ENCODE data around the gene WSB1. TPM values are rescaled to one million over a fixed set of nuclear protein-coding genes. Genes with fewer than 3 reads are reported as not detected.

Gene WSB1
- total and polyA plus RNA-seq, 4 donors = 26.6 to 86.2 (median 45.8) TPM

- 56% methylated on average over 11 of the region's 11 CpGs for WGBS
- peaks cover 0 to 12% (median 7%) of the 10 kb centered on the region in 4 donors for H3K4me1 ChIP-seq (ENCODE audit: control insufficient read depth in 4 of 4, insufficient read depth in 4 of 4, low read length in 3 of 4)
- no peak for DNase-seq (ENCODE audit: low spot score)
- H3K27me3 ChIP-seq (ENCODE audit: control insufficient read depth in 4 of 4, insufficient read depth in 4 of 4, low read length in 3 of 4) = no peaks in the 10 kb centered on the region
- H3K27ac ChIP-seq (ENCODE audit: low read depth in 1 of 2, low read length in 2 of 2) = peak overlapping the region; percentile 86 to 97
- H3K9me3 ChIP-seq (ENCODE audit: control insufficient read depth in 4 of 4, low read length in 3 of 4) = no peaks in the 10 kb centered on the region
- H3K4me3 ChIP-seq (ENCODE audit: low read depth in 1 of 3, low read length in 3 of 3) = peak overlapping the region in 2 of 3 donors; percentile 59 to 75
- no peaks in the 10 kb centered on the region for H3K36me3 ChIP-seq (ENCODE audit: control insufficient read depth in 4 of 4, insufficient read depth in 3 of 4, low read depth in 1 of 4, low read length in 3 of 4)
- peak overlapping the region; percentile 80 to 94 for H3K9ac ChIP-seq (ENCODE audit: low read depth in 1 of 2, low read length in 2 of 2)
- TF ChIP-seq TAF1 (conservative IDR thresholded peaks at IDR 0.05) (no peak), JUND (IDR thresholded peaks at IDR 0.05) (no peak), REST (IDR thresholded peaks at IDR 0.05) (no peak), ATF3 (IDR thresholded peaks at IDR 0.05) (no peak), HNF4G (IDR thresholded peaks at IDR 0.05) (no peak)
Measured at GRCh38 chr17:27333410-27333980, 39.6 kb downstream of the WSB1 start.

DNA sequence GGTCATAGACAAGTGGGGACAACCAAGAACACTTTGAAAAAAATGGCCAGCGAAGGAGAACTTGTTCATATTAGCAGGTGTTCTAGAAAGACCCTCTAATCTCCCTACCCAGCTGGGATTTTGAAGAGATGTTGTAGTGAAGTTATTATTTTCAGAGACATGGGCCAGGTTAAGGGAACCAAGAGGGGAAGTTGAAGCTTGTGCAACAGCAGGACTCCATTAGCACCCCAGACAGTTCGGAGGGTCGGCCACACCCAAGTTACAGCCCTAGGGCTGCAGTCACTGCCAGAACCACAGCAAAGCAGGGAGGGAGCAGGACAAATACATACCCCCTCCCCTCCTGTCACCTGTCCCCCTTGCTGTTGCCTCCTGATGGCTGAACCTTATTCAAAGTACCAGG is 42.3 kb downstream of the WSB1 start:
- H3K9me3 ChIP-seq (ENCODE audit: control insufficient read depth in 4 of 4, low read length in 3 of 4) = no peaks in the 10 kb centered on the region
- WGBS = 90% methylated on average over 3 of the region's 3 CpGs
- no peaks in the 10 kb centered on the region for H3K27me3 ChIP-seq (ENCODE audit: control insufficient read depth in 4 of 4, insufficient read depth in 4 of 4, low read length in 3 of 4)
- peaks cover 0 to 12% (median 7%) of the 10 kb centered on the region in 4 donors for H3K4me1 ChIP-seq (ENCODE audit: control insufficient read depth in 4 of 4, insufficient read depth in 4 of 4, low read length in 3 of 4)
- no peak for DNase-seq (ENCODE audit: low spot score)
- H3K9ac ChIP-seq (ENCODE audit: low read depth in 1 of 2, low read length in 2 of 2) = no peak overlapping the region
- no peak overlapping the region for H3K4me3 ChIP-seq (ENCODE audit: low read depth in 1 of 3, low read length in 3 of 3)
- TF ChIP-seq, protein P1, sequence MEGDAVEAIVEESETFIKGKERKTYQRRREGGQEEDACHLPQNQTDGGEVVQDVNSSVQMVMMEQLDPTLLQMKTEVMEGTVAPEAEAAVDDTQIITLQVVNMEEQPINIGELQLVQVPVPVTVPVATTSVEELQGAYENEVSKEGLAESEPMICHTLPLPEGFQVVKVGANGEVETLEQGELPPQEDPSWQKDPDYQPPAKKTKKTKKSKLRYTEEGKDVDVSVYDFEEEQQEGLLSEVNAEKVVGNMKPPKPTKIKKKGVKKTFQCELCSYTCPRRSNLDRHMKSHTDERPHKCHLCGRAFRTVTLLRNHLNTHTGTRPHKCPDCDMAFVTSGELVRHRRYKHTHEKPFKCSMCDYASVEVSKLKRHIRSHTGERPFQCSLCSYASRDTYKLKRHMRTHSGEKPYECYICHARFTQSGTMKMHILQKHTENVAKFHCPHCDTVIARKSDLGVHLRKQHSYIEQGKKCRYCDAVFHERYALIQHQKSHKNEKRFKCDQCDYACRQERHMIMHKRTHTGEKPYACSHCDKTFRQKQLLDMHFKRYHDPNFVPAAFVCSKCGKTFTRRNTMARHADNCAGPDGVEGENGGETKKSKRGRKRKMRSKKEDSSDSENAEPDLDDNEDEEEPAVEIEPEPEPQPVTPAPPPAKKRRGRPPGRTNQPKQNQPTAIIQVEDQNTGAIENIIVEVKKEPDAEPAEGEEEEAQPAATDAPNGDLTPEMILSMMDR (IDR thresholded peaks at IDR 0.05; ENCODE audit: low read depth, low read length, missing input control) = no peak
- no peak for TF ChIP-seq FOXA1 (IDR thresholded peaks at IDR 0.05)
- TF ChIP-seq JUND (IDR thresholded peaks at IDR 0.05) = no peak
- TF ChIP-seq NR2F2 (IDR thresholded peaks at IDR 0.05) = no peak
- no peak for TF ChIP-seq EGR1 (IDR thresholded peaks at IDR 0.05; ENCODE audit: low read depth in 2 of 2)
- TF ChIP-seq HNF4G (IDR thresholded peaks at IDR 0.05) = no peak
- TF ChIP-seq TAF1 (conservative IDR thresholded peaks at IDR 0.05) = no peak
- no peak for TF ChIP-seq REST (IDR thresholded peaks at IDR 0.05)
- no peak for TF ChIP-seq YY1 (IDR thresholded peaks at IDR 0.05)
- no peak for TF ChIP-seq FOXA2 (IDR thresholded peaks at IDR 0.05)
- TF ChIP-seq SP1 (IDR thresholded peaks at IDR 0.05) = no peak
- TF ChIP-seq GABPA (IDR thresholded peaks at IDR 0.05 in 1 of 2, conservative IDR thresholded peaks at IDR 0.05 in 1 of 2) = no peak
- no peak for TF ChIP-seq RXRA (IDR thresholded peaks at IDR 0.05)
- no peak for TF ChIP-seq ATF3 (IDR thresholded peaks at IDR 0.05)
- H3K27ac ChIP-seq (ENCODE audit: low read depth in 1 of 2, low read length in 2 of 2) = no peak overlapping the region
- no peaks in the 10 kb centered on the region for H3K36me3 ChIP-seq (ENCODE audit: control insufficient read depth in 4 of 4, insufficient read depth in 3 of 4, low read depth in 1 of 4, low read length in 3 of 4)

All from liver (tissue), 9 donors.